Measurements from ENCODE around the gene PREP.
"Not testable (repeated sequence)": the region's sequence is repeated elsewhere in the genome, so short reads cannot be mapped to it uniquely, and the experiment has no call there.

PREP gene

GRCh38 chr6:105338350-105338983, 64.4 kb downstream of the PREP start:
- not testable (repeated sequence) for DNase-seq

- DNase-seq: no peak
These were observed 65.9 kb downstream of the PREP start for GRCh38 chr6:105336986-105337385.

GRCh38 chr6:105332576-105332975, 70.3 kb downstream of the PREP start:
- no peak for DNase-seq

GRCh38 chr6:105331927-105332326, 71.0 kb downstream of the PREP start:
- DNase-seq: no peak

GRCh38 chr6:105330913-105331312, 72.0 kb downstream of the PREP start:
- DNase-seq: no peak

GRCh38 chr6:105330364-105330763, 72.5 kb downstream of the PREP start:
- no peak for DNase-seq

- no peak for DNase-seq
These were observed 75.8 kb downstream of the PREP start for GRCh38 chr6:105326833-105327770.

- no peak for DNase-seq
These were observed 76.7 kb downstream of the PREP start for GRCh38 chr6:105326216-105326615.

- no peak for DNase-seq
These were observed 78.4 kb downstream of the PREP start for GRCh38 chr6:105324386-105324950.

GRCh38 chr6:105322499-105323225, 80.2 kb downstream of the PREP start:
- no peak for DNase-seq

GRCh38 chr6:105321728-105322127, 81.2 kb downstream of the PREP start:
- no peak for DNase-seq

GRCh38 chr6:105321207-105321606, 81.7 kb downstream of the PREP start:
- DNase-seq: no peak

- no peak for DNase-seq
These were observed 82.1 kb downstream of the PREP start for GRCh38 chr6:105320765-105321164.

- no peak for DNase-seq
These were observed 82.6 kb downstream of the PREP start for GRCh38 chr6:105320271-105320670.

GRCh38 chr6:105319331-105319730, 83.6 kb downstream of the PREP start:
- no peak for DNase-seq

- DNase-seq: no peak
These were observed 84.2 kb downstream of the PREP start for GRCh38 chr6:105318660-105319059.

GRCh38 chr6:105317607-105318533, 85.0 kb downstream of the PREP start:
- DNase-seq: no peak

- DNase-seq: no peak
These were observed 89.7 kb downstream of the PREP start for GRCh38 chr6:105313211-105313610.

GRCh38 chr6:105310947-105311346, 91.9 kb downstream of the PREP start:
- DNase-seq: no peak

GRCh38 chr6:105310371-105310770, 92.5 kb downstream of the PREP start:
- no peak for DNase-seq

GRCh38 chr6:105308840-105309239, 94.0 kb downstream of the PREP start:
- no peak for DNase-seq

- DNase-seq: no peak
These were observed 97.4 kb downstream of the PREP start for GRCh38 chr6:105305521-105305920.
